Pancreas (tissue), 10 donors: ENCODE data around the gene TLR2. TPM values are rescaled to one million over a fixed set of nuclear protein-coding genes. Genes with fewer than 3 reads are reported as not detected.
A peak's percentile ranks its signal among the peaks of the same experiment; 100 is the strongest.

Experiments
- ATAC-seq, 4 donors: fragments of 200-7000 bp; cut with Tn5 transposase; one replicate each; pipeline versions ENCODE4 v1.8.0 to v1.9.1; 2020; ENCODE audit warnings: mild to moderate bottlenecking in 4 of 4, moderate library complexity in 4 of 4
- DNase-seq, 6 donors: peaks; one replicate each; pipeline ENCODE4 v3.0.0-alpha.2; 2020
- FAIRE-seq: peaks from 2 replicates; lab custom pipeline; 2012; peaks lifted over from hg19 to GRCh38; lab: Jason Lieb, UNC
- H3K27ac ChIP-seq, 4 donors: fragments of 200-600 bp; sonication (generic); 1 replicate in 3 of 4; 2 replicates in 1 of 4; pipeline versions ENCODE4 v1.5.0 to v1.8.0; 2020
- H3K27me3 ChIP-seq, 4 donors: fragments of 200-600 bp; one replicate each; pipeline ENCODE4 v1.8.0; 2021
- H3K36me3 ChIP-seq, 3 donors: fragments of 200-600 bp; sonication (generic) in 1 of 3; one replicate each; pipeline versions ENCODE4 v1.5.0 to v1.8.0; 2020 to 2021
- H3K4me1 ChIP-seq, 3 donors: fragments of 200-600 bp; one replicate each; pipeline ENCODE4 v1.8.0; 2021
- H3K4me3 ChIP-seq, 4 donors: fragments of 200-600 bp; sonication (generic) in 2 of 4; one replicate each; pipeline versions ENCODE4 v1.5.0 to v1.8.0; 2020 to 2021
- H3K9me3 ChIP-seq, 4 donors: fragments of 200-600 bp; one replicate each; pipeline ENCODE4 v1.8.0; 2021
- CTCF ChIP-seq, 4 donors: fragments of 200-600 bp; sonication (generic) in 3 of 4; IDR thresholded peaks; one replicate each; pipeline versions ENCODE4 v1.5.0 to v1.8.0; 2021; ENCODE audit warnings: antibody characterized with exemption in 4 of 4
- WGBS, 2 donors: extraction: QIAGEN DNeasy Blood & Tissue Kit; methylation state at CpG; one replicate each; pipeline ENCODE4 v1.1.7; 2013; 5-methylcytosine and 5-hydroxymethylcytosine counted together
- intact Hi-C, 3 donors: fragments of 100-400 bp; cut with DNase I; formaldehyde crosslinking; loops; one replicate each; pipeline versions ENCODE4 v1.11.1 to v1.14.2; 2022
- polyA plus RNA-seq, 2 donors: library from polyadenylated mRNA; stranded (reverse); fragments of 200-250 nt; gene quantifications; one replicate each; pipeline ENCODE4 v1.2.3, GENCODE V29; 2013
- total RNA-seq, 6 donors: library from RNA; stranded (reverse); fragmentation: NEBNext Ultra II Directional in 4 of 6; extraction: Animal tissue kit (Norgen Biotek cat#: 25700) in 4 of 6; gene quantifications; one replicate each; pipeline versions ENCODE4 v1.2.1 to v1.2.4, GENCODE V29; 2021 to 2023
- donor health status: healthy with polysubstance abuse.
- donor health status: DM: no; HTN: no; CAD: no; lungs with moderate emphysema.
- donor health status: DM: no; HTN: no; CAD: no.
- donor health status: control.
- donor health status: control.
- donor health status: Bipolar disorder and iron deficiency.
- donor health status: DM: yes; HTN: yes; CAD: no.
- donor health status: DM: no; HTN: no; CAD: no.
- donor health status: DM: no; HTN: no; CAD: no.
- donor health status: DM: yes; HTN: yes; CAD: no.

The TLR2 gene
- total and polyA plus RNA-seq, 8 donors = 2.3 to 23.9 (median 3.5) TPM

- FAIRE-seq = no peak
These were observed 46.1 kb upstream of the TLR2 start for GRCh38 chr4:153638011-153638410.

GRCh38 chr4:153638999-153639398 is 45.1 kb upstream of the TLR2 start:
- H3K9me3 ChIP-seq = no peaks in the 10 kb centered on the region
- H3K36me3 ChIP-seq = peaks cover 0 to 35% (median 4%) of the 10 kb centered on the region in 3 donors
- intact Hi-C loops = loop anchor here in 1 of 3 donors (10.0 kb wide), 1 partner anchor 116 kb away; no protein-coding TSS in a partner anchor
- no peaks in the 10 kb centered on the region for H3K27me3 ChIP-seq
- ATAC-seq (no peak), DNase-seq (no peak), FAIRE-seq (no peak)
- WGBS, 2 donors = 61 to 64% methylated on average over 3 of the region's 3 CpGs
- TF ChIP-seq CTCF (IDR thresholded peaks at IDR 0.05) = no peak
- H3K27ac ChIP-seq = no peak overlapping the region
- H3K4me3 ChIP-seq = no peak overlapping the region
- H3K4me1 ChIP-seq = no peaks in the 10 kb centered on the region

More at GRCh38 chr4:153638011-153638410, 46.1 kb upstream of the TLR2 start:
- H3K36me3 ChIP-seq = peaks cover 0 to 41% (median 9%) of the 10 kb centered on the region in 3 donors
- intact Hi-C loops = loop anchor here in 1 of 3 donors (10.0 kb wide), 1 partner anchor 117 kb away; no protein-coding TSS in a partner anchor
- H3K4me1 ChIP-seq = no peaks in the 10 kb centered on the region
- no peak for TF ChIP-seq CTCF (IDR thresholded peaks at IDR 0.05)
- ATAC-seq = no peak
- H3K4me3 ChIP-seq = no peak overlapping the region
- no peak overlapping the region for H3K27ac ChIP-seq
- no peaks in the 10 kb centered on the region for H3K9me3 ChIP-seq
- H3K27me3 ChIP-seq = no peaks in the 10 kb centered on the region
- DNase-seq = no peak
- WGBS, 2 donors = 92 to 96% methylated on average over 8 of the region's 8 CpGs

GRCh38 chr4:153639833-153640802 is 44.0 kb upstream of the TLR2 start:
- TF ChIP-seq CTCF (IDR thresholded peaks at IDR 0.05) = no peak
- Histone ChIP-seq H3K4me1 (no peaks in the 10 kb centered on the region), H3K27me3 (no peaks in the 10 kb centered on the region), H3K27ac (no peak overlapping the region), H3K9me3 (no peaks in the 10 kb centered on the region), H3K4me3 (no peak overlapping the region), H3K36me3 (peaks cover 0 to 24% (median 0%) of the 10 kb centered on the region in 3 donors)
- 74 to 79% methylated on average over 23 of the region's 23 CpGs for WGBS, 2 donors
- FAIRE-seq = no peak
- peak in 1 of 4 donors; percentile 17 for ATAC-seq
- no peak for DNase-seq
- intact Hi-C loops = loop anchor here in 1 of 3 donors (10.0 kb wide), 2 partner anchors 115 to 505 kb away; no protein-coding TSS in a partner anchor

- no peaks in the 10 kb centered on the region for H3K27me3 ChIP-seq
- H3K4me1 ChIP-seq = no peaks in the 10 kb centered on the region
- ATAC-seq (no peak), FAIRE-seq (no peak), DNase-seq (no peak)
- H3K27ac ChIP-seq = no peak overlapping the region
- WGBS, 2 donors = 75 to 77% methylated on average over 7 of the region's 7 CpGs
- no peak for TF ChIP-seq CTCF (IDR thresholded peaks at IDR 0.05)
- intact Hi-C loops = loop anchor here in 1 of 3 donors (10.0 kb wide), 1 partner anchor 507 kb away; no protein-coding TSS in a partner anchor
- H3K9me3 ChIP-seq = no peaks in the 10 kb centered on the region
- H3K4me3 ChIP-seq = no peak overlapping the region
- H3K36me3 ChIP-seq = peaks cover 0 to 10% (median 0%) of the 10 kb centered on the region in 3 donors
These were observed 42.5 kb upstream of the TLR2 start for GRCh38 chr4:153641532-153641931.
